ENCODE data around the gene CDH23.

CDH23 gene

GRCh38 chr10:71623098-71623985 is 226.6 kb downstream of the CDH23 start:
- no peak for DNase-seq (ENCODE audit: low read depth)

DNA sequence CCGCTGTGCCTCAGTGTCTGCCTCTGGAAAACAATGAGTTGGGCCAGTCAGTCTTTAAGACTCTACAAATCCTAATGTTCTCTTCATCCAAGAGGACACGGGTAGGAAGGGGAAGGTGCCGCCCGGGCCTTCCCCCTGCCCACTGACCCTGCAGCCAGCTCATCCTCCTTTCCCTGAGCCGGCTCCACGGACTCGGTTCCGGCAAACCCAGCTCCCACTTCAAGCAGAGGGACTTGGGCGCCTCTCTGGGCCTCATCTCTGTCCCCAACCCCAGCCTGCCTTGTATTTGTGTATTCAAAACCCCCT is 227.2 kb downstream of the CDH23 start:
- no peak for DNase-seq (ENCODE audit: low read depth)

GRCh38 chr10:71625445-71626175 is 228.9 kb downstream of the CDH23 start:
- no peak for DNase-seq (ENCODE audit: low read depth)

- DNase-seq (ENCODE audit: low read depth) = no peak
These were observed 230.7 kb downstream of the CDH23 start for GRCh38 chr10:71627230-71627939.

GRCh38 chr10:71627956-71628355 is 231.2 kb downstream of the CDH23 start:
- no peak for DNase-seq (ENCODE audit: low read depth)

DNA sequence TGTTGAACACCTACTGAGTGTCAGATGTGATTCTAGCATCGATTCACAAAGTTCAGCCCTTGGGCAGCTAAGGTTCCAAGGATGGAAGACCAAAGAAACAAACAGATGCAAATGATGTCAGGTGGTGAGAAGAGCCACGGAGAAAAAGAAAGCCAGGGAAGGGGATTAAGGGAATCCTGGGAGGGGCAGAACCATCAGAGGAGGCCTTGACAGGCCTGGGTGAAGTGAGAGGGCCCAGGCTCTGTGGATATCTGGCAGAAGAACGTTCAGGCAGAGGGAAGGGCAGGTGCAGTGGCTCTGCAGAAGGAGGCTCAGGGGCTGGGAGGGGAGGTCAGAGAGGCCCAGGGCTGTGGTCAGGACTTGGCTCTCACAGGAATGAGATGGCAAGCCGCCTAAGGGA is 232.4 kb downstream of the CDH23 start:
- DNase-seq (ENCODE audit: low read depth) = no peak

GRCh38 chr10:71630168-71630567 is 233.4 kb downstream of the CDH23 start:
- DNase-seq (ENCODE audit: low read depth) = no peak

DNA sequence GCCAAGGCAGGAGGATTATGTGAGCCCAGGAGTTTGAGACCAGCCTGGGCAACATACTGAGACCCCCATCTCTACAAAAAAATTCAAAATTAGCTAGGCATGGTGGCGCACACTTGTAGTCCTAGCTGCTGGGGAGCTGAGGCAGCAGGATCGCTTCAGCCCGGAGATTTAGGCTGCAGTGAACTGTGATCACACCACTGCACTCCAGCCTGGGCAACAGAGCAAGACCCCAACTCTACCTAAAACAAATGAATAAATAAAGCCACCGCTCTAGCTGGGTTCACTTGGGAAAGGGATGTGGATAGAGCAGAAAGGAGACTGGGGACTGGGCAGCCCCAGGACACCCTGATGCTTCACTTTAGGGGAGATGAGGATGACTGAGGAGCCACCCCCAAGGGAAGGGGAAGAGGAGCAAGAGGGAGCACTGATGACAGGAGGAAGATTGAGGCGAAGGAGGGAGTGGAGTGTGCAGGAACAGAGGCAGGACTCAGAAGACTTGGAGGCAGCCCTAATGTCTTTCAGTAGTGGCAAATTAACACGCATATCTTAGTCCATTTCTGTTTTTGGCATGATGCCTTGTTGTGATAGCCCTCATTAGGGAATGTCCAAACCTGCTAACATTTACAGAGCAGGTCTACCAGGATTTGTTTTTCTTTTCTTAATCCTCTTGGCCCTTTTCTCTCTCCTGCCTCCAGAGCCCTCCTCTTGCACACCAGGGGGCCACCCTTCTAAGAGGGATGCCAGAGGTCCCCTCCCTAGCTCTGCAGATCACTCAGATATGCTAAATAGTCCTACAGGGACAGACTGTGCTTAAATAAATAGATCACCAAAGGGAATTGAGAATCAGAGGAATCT is 234.5 kb downstream of the CDH23 start:
- DNase-seq (ENCODE audit: low read depth) = no peak

DNA sequence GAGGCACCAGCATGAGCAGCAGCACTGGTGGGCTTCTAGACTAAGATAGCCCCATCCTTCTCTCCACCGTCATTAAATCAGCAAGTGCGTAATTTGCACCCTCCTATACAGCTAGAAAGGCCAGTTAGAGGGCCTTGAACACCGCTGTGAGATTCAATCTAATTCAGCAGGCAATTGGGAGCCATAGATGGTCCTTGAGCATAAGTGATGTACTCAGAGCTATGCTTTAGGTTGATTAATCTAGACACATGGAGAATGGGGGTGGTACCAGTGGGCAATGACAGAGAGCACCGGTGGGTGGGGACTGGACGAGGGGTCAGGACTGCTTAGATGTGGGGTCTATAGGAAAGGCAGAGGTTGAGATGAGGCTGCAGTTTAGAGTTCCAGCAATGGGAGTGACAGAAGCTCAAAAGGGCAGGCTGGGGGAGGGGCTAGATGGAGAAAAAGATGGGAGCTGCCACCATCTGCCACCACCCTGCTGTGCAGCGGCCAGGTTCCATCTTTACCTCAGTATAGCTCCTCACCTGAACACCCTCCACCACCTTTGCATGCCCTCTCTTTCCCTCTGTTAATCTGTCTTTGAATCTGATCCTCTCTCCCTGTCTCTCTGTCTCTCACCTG is 235.6 kb downstream of the CDH23 start:
- no peak for DNase-seq (ENCODE audit: low read depth)

GRCh38 chr10:71632896-71633600 is 236.3 kb downstream of the CDH23 start:
- no peak for DNase-seq (ENCODE audit: low read depth)

- DNase-seq (ENCODE audit: low read depth) = no peak
These were observed 237.2 kb downstream of the CDH23 start for GRCh38 chr10:71633920-71634319.

- no peak for DNase-seq (ENCODE audit: low read depth)
These were observed 237.9 kb downstream of the CDH23 start for GRCh38 chr10:71634531-71635164.

- no peak for DNase-seq (ENCODE audit: low read depth)
These were observed 238.6 kb downstream of the CDH23 start for GRCh38 chr10:71635251-71635866.

- no peak for DNase-seq (ENCODE audit: low read depth)
These were observed 239.1 kb downstream of the CDH23 start for GRCh38 chr10:71635867-71636266.

GRCh38 chr10:71636588-71636987 is 239.9 kb downstream of the CDH23 start:
- DNase-seq (ENCODE audit: low read depth) = no peak

- DNase-seq (ENCODE audit: low read depth) = no peak
These were observed 240.6 kb downstream of the CDH23 start for GRCh38 chr10:71637305-71637704.

- no peak for DNase-seq (ENCODE audit: low read depth)
These were observed 241.5 kb downstream of the CDH23 start for GRCh38 chr10:71638064-71638821.

- no peak for DNase-seq (ENCODE audit: low read depth)
These were observed 242.4 kb downstream of the CDH23 start for GRCh38 chr10:71638822-71639719.

Data from GM04504 (cell line).